ENCODE results near the gene COL15A1.

DNA sequence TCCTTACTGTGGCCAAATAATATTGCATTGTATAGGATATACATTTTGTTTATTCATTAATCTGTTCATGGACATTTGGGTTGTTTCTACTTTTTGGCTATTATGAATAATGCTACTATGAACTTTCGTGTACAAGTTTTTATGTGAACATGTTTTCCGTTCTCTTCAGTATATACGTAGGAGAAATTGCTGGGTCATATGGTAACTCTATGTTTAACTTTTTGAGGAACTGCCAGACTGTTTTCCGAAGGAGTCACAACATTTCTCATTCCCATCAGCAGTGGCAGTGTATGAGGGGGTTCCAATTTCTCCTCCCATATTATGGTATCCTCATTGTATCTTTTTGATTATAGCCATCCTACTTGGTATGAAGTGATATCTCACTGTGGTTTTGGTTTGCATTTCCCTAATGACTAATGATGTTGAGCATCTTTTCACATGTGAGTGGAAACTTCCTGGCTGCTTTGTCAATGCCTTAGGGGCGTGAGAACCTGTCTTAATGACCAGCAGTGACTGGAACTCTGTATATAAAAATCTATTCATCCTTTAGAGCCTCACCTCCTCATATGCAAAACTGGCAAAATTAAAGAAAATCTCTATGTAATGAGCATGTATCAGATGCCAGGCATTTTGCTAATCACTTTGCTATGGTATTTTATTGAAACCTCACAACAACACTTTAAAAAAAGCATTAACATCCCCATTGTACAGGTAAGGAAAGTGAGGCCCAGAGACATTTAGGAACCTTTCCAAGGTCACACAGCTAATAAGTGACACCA is 113.4 kb downstream of the COL15A1 start:
- TF ChIP-seq MAX (IDR thresholded peaks at IDR 0.05) (no peak), USF2 (IDR thresholded peaks at IDR 0.05; ENCODE audit: low read length) (no peak), RBBP5 (IDR thresholded peaks at IDR 0.05; ENCODE audit: borderline replicate concordance, low read depth, low read length) (no peak), YY1 (IDR thresholded peaks at IDR 0.05; ENCODE audit: low read depth, low read length) (no peak), POLR2A (IDR thresholded peaks at IDR 0.05; ENCODE audit: control extremely low read depth in 1 of 2, low read depth in 2 of 2, low read length in 2 of 2) (no peak), MAFK (IDR thresholded peaks at IDR 0.05; ENCODE audit: low read depth, low read length) (no peak)
- TF ChIP-seq, protein P1, sequence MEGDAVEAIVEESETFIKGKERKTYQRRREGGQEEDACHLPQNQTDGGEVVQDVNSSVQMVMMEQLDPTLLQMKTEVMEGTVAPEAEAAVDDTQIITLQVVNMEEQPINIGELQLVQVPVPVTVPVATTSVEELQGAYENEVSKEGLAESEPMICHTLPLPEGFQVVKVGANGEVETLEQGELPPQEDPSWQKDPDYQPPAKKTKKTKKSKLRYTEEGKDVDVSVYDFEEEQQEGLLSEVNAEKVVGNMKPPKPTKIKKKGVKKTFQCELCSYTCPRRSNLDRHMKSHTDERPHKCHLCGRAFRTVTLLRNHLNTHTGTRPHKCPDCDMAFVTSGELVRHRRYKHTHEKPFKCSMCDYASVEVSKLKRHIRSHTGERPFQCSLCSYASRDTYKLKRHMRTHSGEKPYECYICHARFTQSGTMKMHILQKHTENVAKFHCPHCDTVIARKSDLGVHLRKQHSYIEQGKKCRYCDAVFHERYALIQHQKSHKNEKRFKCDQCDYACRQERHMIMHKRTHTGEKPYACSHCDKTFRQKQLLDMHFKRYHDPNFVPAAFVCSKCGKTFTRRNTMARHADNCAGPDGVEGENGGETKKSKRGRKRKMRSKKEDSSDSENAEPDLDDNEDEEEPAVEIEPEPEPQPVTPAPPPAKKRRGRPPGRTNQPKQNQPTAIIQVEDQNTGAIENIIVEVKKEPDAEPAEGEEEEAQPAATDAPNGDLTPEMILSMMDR (IDR thresholded peaks at IDR 0.05; ENCODE audit: control extremely low read depth in 1 of 3, insufficient read depth in 1 of 3, low read depth in 1 of 3, low read length in 3 of 3), result no peak

All from H1 (cell line).